HUES48 (cell line): ENCODE measurements around the gene PSIP1.
A peak's percentile ranks its signal among the peaks of the same experiment; 100 is the strongest.
"Not testable (repeated sequence)": the region's sequence is repeated elsewhere in the genome, so short reads cannot be mapped to it uniquely, and the experiment has no call there.

Experiments used
- H3K27ac ChIP-seq: one replicate; pipeline ENCODE4 v1.7.0; 2013; ENCODE audit warnings: low read depth, low read length, inconsistent platforms
- H3K27me3 ChIP-seq: 2 replicates; pipeline ENCODE4 v1.6.1; 2013; ENCODE audit warnings: mild to moderate bottlenecking, low read length; ENCODE audit not compliant: control insufficient read depth, insufficient read depth
- H3K36me3 ChIP-seq: 2 replicates; pipeline ENCODE4 v1.6.1; 2013; ENCODE audit warnings: low read length; ENCODE audit not compliant: control insufficient read depth, insufficient read depth
- H3K4me1 ChIP-seq: 2 replicates; pipeline ENCODE4 v1.6.1; 2013; ENCODE audit warnings: mild to moderate bottlenecking, low read length; ENCODE audit not compliant: control insufficient read depth, insufficient read depth
- H3K4me3 ChIP-seq: 2 replicates; pipeline ENCODE4 v1.5.1; 2013; ENCODE audit warnings: mild to moderate bottlenecking, low read depth, low read length
- H3K9ac ChIP-seq: 2 replicates; pipeline ENCODE4 v1.6.1; 2013; ENCODE audit warnings: mild to moderate bottlenecking, low read depth, low read length, moderate library complexity
- H3K9me3 ChIP-seq: 2 replicates; pipeline ENCODE4 v1.6.1; 2013; ENCODE audit warnings: low read length; ENCODE audit not compliant: control insufficient read depth, insufficient read depth

The PSIP1 gene

GRCh38 chr9:15430920-15431844, 79.6 kb downstream of the PSIP1 start:
- Histone ChIP-seq H3K9ac (no peak overlapping the region), H3K4me1 (peaks cover 6% of the 10 kb centered on the region), H3K27me3 (no peaks in the 10 kb centered on the region), H3K36me3 (peaks cover 73% of the 10 kb centered on the region), H3K4me3 (no peak overlapping the region), H3K27ac (peak overlapping the region; percentile 8), H3K9me3 (no peaks in the 10 kb centered on the region)

- not testable (repeated sequence) for H3K4me3 ChIP-seq, H3K27me3 ChIP-seq, H3K27ac ChIP-seq, H3K9me3 ChIP-seq, H3K4me1 ChIP-seq, H3K9ac ChIP-seq
- H3K36me3 ChIP-seq = peaks cover 64% of the 10 kb centered on the region
Observed at GRCh38 chr9:15427702-15428101, 83.1 kb downstream of the PSIP1 start.

GRCh38 chr9:15426019-15426418, 84.8 kb downstream of the PSIP1 start:
- Histone ChIP-seq H3K4me1 (peaks cover 13% of the 10 kb centered on the region), H3K36me3 (peaks cover 58% of the 10 kb centered on the region)

GRCh38 chr9:15423231-15423985, 87.4 kb downstream of the PSIP1 start:
- H3K9me3 ChIP-seq = no peaks in the 10 kb centered on the region

More at GRCh38 chr9:15426019-15426418, 84.8 kb downstream of the PSIP1 start:
- Histone ChIP-seq H3K4me3 (no peak overlapping the region), H3K27me3 (no peaks in the 10 kb centered on the region), H3K9ac (no peak overlapping the region), H3K9me3 (no peaks in the 10 kb centered on the region), H3K27ac (no peak overlapping the region)

GRCh38 chr9:15422372-15423230, 88.2 kb downstream of the PSIP1 start, which contains the start of gene SNAPC3:
SNAPC3 (plus strand) TSS chr9:15422876; CDS start chr9:15422880, 4 bp downstream.
- peak within 1 kb of the TSS; percentile 83 for H3K9ac ChIP-seq
- no peaks in the 10 kb centered on the region for H3K9me3 ChIP-seq
- H3K4me1 ChIP-seq = peaks cover 11% of the 10 kb centered on the region
- peaks cover 34% of the 10 kb centered on the region for H3K36me3 ChIP-seq
- H3K4me3 ChIP-seq = peak within 1 kb of the TSS; percentile 96
- H3K27ac ChIP-seq = peak within 1 kb of the TSS; percentile 88
- H3K27me3 ChIP-seq = no peaks in the 10 kb centered on the region

More at GRCh38 chr9:15423231-15423985, 87.4 kb downstream of the PSIP1 start:
- Histone ChIP-seq H3K4me3 (peak overlapping the region; percentile 96), H3K27ac (peak overlapping the region; percentile 51), H3K4me1 (peaks cover 8% of the 10 kb centered on the region), H3K27me3 (no peaks in the 10 kb centered on the region), H3K9ac (peak overlapping the region; percentile 75), H3K36me3 (peaks cover 36% of the 10 kb centered on the region)

- Histone ChIP-seq H3K9me3 (no peaks in the 10 kb centered on the region), H3K4me3 (peak overlapping the region; percentile 96), H3K4me1 (peaks cover 12% of the 10 kb centered on the region), H3K27ac (peak overlapping the region; percentile 88), H3K36me3 (peaks cover 31% of the 10 kb centered on the region), H3K9ac (peak overlapping the region; percentile 83), H3K27me3 (no peaks in the 10 kb centered on the region)
Observed at GRCh38 chr9:15421990-15422371, 88.8 kb downstream of the PSIP1 start.

GRCh38 chr9:15421532-15421931, 89.2 kb downstream of the PSIP1 start:
- H3K27ac ChIP-seq = no peak overlapping the region
- H3K27me3 ChIP-seq = no peaks in the 10 kb centered on the region
- no peaks in the 10 kb centered on the region for H3K9me3 ChIP-seq
- H3K36me3 ChIP-seq = peaks cover 27% of the 10 kb centered on the region
- no peak overlapping the region for H3K9ac ChIP-seq
- peaks cover 14% of the 10 kb centered on the region for H3K4me1 ChIP-seq
- no peak overlapping the region for H3K4me3 ChIP-seq

- Histone ChIP-seq H3K36me3 (peaks cover 19% of the 10 kb centered on the region), H3K9ac (no peak overlapping the region), H3K27ac (no peak overlapping the region), H3K4me3 (no peak overlapping the region), H3K9me3 (no peaks in the 10 kb centered on the region), H3K4me1 (peaks cover 14% of the 10 kb centered on the region), H3K27me3 (no peaks in the 10 kb centered on the region)
Observed at GRCh38 chr9:15420796-15421195, 90.0 kb downstream of the PSIP1 start.

- peaks cover 14% of the 10 kb centered on the region for H3K4me1 ChIP-seq
- H3K27ac ChIP-seq = no peak overlapping the region
- H3K27me3 ChIP-seq = no peaks in the 10 kb centered on the region
- H3K9ac ChIP-seq = no peak overlapping the region
- no peak overlapping the region for H3K4me3 ChIP-seq
- no peaks in the 10 kb centered on the region for H3K9me3 ChIP-seq
- no peaks in the 10 kb centered on the region for H3K36me3 ChIP-seq
Observed at GRCh38 chr9:15417626-15418025, 93.1 kb downstream of the PSIP1 start.

- H3K27me3 ChIP-seq = no peaks in the 10 kb centered on the region
- no peak overlapping the region for H3K4me3 ChIP-seq
- H3K27ac ChIP-seq = no peak overlapping the region
- H3K9me3 ChIP-seq = no peaks in the 10 kb centered on the region
- peaks cover 10% of the 10 kb centered on the region for H3K4me1 ChIP-seq
- no peak overlapping the region for H3K9ac ChIP-seq
- H3K36me3 ChIP-seq = no peaks in the 10 kb centered on the region
Observed at GRCh38 chr9:15416880-15417279, 93.9 kb downstream of the PSIP1 start.
